ENCODE data around the gene RABGAP1L. TPM values are rescaled to one million over a fixed set of nuclear protein-coding genes. Genes with fewer than 3 reads are reported as not detected.
"Not testable (repeated sequence)": the region's sequence is repeated elsewhere in the genome, so short reads cannot be mapped to it uniquely, and the experiment has no call there.

The RABGAP1L gene
- polyA plus RNA-seq (2014; cell fraction: cytosol; rRNA removed): 5.1 and 7.3 TPM in 2 replicates
- 3.2 TPM in 2 replicates for polyA plus RNA-seq (2014; cell fraction: nucleus; rRNA removed)

DNA sequence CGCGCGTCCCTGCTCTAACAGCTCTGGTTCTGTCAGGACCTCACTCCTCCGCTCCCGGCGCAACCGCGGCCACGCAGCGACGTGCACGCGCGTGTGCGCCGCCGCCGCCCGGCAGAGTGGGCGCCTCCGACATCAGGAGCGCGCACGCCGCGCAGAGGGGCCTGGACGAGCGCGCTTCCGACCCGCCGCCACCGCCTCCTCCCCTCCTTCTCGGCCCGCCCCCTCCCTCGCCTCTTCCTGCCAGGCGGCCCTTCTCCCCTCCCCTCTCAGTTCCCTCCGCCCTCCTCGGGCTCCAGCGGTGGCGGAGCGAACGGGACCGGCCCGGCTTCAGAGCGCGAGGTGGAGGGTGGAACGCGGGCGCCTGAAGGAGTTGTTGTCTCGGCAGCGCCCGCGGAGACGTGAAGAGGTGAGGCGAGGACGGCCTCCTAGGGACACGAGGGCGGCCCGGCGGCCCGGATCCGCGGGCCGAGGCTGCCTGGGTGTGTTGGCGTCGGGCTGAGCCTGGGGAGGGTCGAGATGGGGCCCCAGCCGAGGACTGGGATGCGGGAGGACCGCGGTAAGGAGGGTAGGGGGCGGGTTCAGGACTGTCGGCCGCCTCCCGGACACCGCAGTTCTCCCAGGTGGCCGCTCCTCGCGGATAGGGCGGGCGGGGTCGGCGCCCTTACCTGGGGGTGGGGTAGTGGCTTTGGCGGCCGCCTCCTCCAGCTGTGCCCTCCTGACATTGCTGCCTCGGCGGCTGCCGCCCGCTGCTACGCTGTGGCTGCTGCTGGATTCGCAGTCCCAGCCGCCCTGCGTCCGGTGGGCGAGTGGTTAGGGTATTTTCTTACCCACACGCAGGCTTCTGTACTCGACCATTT, at the start of gene RABGAP1L:
Gene RABGAP1L, plus strand, starts transcription at position 269 of the 857 bp plus-strand sequence.
- peak; percentile 92 for DNase-seq (ENCODE audit: low spot score)

DNA sequence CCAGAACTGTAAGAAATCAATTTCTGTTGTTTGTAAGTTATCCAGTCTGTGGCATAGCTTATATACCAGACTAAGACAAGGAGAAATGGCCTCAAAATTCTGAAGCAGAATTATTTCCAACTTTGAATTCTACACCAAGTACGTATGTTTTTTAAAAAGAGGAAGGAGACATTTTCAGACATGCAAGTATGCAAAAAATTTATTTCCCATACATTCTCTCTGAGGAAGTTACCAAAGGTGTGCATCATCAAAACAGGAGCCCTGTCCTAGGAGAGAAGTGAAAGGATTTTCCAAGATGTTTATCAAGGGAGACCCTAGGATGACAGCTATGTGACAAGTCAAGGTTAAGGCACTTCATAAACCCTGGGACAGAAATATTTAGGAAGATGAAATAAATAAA, 49.3 kb upstream of the RABGAP1L start:
- no peak for DNase-seq (ENCODE audit: low spot score)

DNA sequence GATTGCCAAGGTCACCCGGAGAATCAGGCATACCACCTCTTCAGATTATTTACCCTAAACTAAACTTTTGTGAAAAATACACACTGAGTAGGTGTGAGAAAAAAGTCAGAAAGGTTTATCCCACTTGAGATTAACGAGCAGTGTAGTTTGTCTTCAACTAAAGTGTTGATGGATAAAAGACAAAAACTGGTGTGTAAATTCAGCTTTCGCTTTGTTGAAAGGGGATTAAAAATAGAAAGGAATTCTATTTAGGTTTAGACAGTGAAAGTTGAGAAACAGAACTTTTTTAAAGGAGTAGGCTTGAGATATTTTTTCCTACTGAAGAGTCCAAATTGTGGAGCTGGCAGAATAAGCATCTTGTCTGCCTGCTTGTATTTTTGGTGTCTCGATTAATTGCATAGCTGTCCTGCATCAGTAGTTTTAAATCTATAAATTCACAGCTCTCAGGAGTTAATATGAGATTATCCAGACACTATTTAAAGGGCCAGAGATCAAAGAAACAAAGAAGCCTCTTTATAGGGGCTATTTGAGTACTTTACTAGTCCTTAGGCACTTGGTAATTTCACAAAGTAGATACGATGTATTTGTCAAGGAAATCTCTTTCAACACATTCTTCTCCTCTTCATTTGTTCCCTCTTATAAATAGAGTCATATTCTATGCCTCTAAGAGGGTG, 46.7 kb upstream of the RABGAP1L start:
- no peak for DNase-seq (ENCODE audit: low spot score)

DNA sequence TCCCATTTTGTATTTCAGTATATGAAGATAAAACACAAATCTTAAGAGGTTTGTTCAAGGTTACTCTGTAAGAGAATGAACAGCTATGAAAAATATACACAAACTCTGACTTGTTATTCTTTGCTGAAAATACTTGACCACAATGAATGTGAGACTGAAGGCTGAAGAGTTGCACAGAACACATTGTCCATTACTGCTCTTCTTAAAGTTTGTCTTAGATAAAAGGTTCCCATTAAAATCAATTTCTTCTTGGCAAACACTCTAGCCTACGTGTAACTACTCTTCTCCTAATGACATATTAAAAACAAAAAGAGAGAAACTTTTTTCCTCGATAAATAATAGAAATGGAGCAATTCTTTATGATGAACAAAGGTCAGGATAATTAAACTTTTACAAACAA, 45.2 kb upstream of the RABGAP1L start:
- DNase-seq (ENCODE audit: low spot score): no peak

DNA sequence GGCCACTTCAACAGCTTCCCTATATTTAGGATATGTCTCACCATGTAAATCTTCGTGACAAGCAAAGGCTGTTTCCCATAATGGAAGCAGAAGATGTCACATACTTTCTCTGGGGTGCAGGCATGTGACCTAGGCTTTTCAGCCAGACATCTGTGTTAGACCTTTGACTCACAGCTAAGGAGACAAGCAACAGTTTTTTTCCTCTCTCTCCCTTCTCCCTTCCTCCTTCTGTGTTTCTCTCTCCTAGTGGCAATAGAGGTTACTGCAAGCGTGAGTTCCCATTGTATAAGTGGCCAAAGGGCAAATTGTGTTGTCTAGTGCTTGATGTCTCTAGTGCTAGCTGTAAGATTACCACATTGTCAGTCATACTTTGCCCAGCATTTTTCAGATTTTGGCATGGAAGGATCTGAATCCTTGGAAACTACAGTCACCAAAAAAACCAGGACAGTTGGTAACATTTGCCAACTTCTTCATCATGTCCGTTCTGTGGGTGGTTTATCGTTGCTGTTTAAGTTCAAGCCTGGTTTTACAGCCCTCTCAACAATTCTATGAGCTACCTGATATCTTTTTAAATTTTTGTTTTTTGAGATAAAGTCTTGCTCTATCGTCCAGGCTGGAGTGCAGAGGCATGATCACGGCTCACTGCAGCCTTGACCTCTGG, 44.4 kb upstream of the RABGAP1L start:
- DNase-seq (ENCODE audit: low spot score): peak; percentile 65

GRCh38 chr1:174116042-174116441, 43.3 kb upstream of the RABGAP1L start:
- no peak for DNase-seq (ENCODE audit: low spot score)

DNA sequence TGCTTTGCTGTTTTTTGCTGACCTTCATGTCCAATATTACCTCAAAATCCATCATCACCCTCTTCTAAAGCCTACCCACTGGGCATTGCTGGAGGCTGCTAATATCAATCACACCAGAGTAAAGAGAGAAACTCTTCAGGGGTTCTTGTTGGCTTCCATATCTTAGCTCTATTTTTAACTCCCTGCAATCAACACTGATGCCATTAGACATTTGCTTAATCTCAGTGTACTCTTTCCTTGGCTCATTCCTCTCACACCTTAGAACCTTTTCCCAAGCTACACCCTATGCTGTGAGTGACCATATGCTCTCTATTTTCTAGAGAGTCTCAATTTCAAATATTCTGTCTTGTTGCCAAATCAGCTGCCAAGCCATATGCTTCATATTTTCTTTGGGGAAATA, 40.6 kb upstream of the RABGAP1L start:
- no peak for DNase-seq (ENCODE audit: low spot score)

DNA sequence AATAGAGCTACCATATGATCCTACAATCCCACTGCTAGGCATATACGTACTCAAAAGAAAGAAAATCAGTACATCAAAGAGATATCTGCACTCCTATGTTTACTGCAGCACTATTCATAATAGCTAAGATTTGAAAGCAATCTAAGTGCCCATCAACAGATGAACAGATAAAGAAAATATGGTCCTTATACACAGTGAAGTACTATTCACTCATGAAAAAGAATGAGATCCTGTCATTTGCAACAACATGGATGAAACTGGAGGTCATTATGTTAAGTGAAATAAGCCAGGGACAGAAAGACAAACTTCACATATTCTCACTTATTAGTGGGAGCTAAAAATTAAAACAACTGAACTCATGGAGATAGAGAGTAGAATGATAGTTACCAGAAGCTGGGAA, 37.0 kb upstream of the RABGAP1L start:
- not testable (repeated sequence) for DNase-seq (ENCODE audit: low spot score)

GRCh38 chr1:174123843-174124242, 35.5 kb upstream of the RABGAP1L start:
- DNase-seq (ENCODE audit: low spot score): no peak

DNA sequence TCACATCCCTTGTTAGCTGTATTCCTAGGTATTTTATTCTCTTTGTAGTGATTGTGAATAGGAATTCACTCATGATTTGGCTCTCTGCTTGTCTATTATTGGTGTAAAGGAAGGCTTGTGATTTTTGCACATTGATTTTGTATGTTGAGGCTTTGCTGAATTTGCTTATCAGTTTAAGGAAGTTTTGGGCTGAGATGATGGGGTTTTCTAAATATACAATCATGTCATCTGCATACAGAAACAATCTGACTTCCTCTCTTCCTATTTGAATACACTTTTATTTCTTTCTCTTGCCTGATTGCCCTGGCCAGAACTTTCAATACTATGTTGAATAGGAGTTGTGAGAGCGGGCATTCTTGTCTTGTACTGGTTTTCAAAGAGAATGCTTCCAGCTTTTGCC, 32.1 kb upstream of the RABGAP1L start:
- DNase-seq (ENCODE audit: low spot score): not testable (repeated sequence)

DNA sequence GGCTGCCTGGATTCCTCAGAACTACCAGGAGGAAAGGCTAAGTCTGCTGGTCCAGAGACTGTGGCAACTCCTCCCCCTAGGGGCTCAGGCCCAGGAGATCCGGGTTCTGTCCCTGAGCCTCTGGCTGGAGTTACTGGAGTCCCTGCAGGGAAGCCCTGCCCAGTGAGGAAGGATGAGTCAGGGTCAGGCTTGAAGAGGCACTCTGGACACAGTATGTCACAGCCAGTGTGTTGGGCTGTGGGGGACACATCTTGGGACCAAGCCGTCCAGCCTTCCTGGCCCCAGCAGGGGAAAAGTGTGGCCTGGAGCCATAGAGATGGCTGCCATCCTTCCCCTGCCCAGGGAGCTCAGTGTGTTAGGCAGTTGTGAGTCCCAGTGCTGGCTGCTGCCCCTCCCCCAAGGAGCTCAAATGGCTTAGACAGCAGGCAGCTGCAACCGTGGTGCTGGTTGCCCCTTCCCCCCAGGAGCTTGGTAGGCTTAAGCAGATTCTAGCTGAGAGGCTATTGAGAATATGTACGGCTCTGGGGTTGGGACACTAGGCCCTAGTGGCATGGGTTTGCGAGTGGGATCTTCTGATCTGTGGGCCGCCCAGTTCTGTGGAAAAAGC, 28.2 kb upstream of the RABGAP1L start:
- peak; percentile 11 for DNase-seq (ENCODE audit: low spot score)

DNA sequence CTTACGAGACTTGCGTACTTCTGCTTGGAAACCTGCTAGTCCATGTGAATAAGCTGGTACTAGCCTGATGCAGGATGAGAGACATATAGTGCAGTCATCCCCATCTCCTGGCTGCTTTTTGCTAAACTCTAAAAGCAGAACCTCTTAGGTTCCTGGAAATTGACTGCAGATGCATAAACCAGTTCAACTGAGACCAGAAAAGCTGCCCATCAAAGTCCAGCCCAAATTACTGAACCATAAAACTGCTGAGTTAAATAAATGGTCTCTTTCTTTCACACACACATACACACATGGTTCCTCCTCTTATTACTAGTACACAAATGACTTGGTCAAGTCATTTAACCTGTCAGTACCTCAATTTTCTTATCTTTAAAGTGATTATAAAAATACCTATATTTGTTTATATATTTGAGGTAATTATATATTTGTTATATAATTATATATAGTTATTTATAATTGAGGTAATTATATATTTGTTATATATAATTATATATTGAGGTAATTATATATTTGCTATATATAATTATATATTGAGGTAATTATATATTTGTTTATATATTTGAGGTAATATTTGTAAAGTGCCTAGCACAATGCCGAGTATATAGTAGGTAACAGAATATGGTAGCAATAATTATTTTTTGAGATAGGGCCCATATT, 25.2 kb upstream of the RABGAP1L start:
- DNase-seq (ENCODE audit: low spot score): no peak

DNA sequence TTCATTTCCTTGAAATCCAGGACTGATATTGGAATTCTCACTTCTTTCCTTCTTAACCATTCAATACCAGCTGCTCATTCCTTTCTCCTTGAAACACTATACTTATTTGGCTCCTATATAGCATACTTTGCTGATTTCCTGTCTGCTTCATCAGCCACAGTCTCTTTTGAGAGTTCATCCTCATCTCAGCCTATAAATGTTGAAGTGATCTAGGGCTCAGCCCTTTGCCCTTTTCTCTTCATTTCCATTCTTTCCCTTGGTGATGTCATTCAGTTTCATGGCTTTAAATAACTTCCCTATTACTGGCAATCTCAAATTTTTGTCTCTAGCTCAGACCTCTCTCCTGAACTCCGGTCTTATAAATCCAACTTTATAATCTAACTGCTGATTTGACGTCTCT, 24.1 kb upstream of the RABGAP1L start:
- no peak for DNase-seq (ENCODE audit: low spot score)

DNA sequence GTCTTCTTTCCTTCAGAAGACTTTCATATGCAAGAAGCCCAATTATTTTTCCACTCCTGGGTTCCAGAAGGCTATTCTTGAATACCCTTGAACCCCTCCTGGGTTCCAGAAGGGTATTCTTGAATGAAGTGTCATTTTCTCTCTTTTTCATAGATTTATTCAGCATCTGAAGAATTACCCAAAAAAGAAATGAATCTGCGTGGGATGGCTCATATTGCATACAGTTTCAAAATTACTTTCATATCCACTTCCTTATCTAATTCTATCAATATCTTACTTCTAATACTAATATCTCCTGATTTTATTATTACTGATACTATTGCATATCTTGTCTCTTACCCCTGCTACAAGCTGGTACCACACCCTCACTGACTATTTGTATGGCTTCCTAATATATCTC, 22.6 kb upstream of the RABGAP1L start:
- no peak for DNase-seq (ENCODE audit: low spot score)

DNA sequence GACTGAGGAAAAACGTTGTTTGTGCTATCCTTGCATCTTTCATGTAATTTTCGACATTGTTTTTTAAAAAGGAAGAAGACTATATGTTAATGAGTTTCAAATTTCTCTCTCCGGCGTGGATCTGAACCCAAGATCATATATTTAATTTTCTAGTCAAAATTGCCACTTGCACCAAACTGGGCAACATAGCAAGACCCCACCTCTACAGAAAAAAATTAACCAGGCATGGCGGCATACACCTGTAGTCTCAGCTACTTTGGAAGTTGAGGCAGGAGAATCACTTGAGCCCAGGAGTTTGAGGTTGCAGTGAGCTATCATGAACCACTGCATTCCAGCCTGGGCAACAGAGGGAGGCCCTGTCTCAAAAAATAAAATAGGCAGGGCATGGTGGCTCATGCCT, 16.5 kb upstream of the RABGAP1L start:
- no peak for DNase-seq (ENCODE audit: low spot score)

GRCh38 chr1:174143727-174144396, 15.5 kb upstream of the RABGAP1L start:
- DNase-seq (ENCODE audit: low spot score): not testable (repeated sequence)

GRCh38 chr1:174144397-174144783, 14.9 kb upstream of the RABGAP1L start:
- not testable (repeated sequence) for DNase-seq (ENCODE audit: low spot score)

- no peak for DNase-seq (ENCODE audit: low spot score)
These were observed 10.1 kb upstream of the RABGAP1L start for GRCh38 chr1:174149216-174149615.

GRCh38 chr1:174150499-174150898, 8.8 kb upstream of the RABGAP1L start:
- no peak for DNase-seq (ENCODE audit: low spot score)

DNA sequence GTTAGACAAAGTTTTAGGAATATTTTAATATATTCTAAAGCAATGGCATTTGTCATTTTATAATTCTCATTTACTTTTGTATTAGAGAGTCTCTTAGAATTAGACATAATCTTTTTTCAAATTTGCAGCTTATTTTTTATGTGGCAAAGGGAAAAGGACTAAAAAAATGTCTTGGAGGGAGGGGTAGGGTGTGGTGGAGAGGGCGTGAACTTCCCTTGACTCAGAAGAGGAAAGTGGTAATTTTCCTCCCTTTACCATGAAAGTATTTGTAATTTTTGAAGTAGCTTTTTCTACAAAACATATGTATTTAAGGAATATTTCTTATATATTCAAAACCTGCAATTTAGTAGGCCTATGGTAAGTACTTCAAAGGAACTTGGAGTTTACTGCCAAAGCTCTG, 6.9 kb upstream of the RABGAP1L start:
- no peak for DNase-seq (ENCODE audit: low spot score)
